ENCODE data around the gene FAM228B.

The FAM228B gene

DNA sequence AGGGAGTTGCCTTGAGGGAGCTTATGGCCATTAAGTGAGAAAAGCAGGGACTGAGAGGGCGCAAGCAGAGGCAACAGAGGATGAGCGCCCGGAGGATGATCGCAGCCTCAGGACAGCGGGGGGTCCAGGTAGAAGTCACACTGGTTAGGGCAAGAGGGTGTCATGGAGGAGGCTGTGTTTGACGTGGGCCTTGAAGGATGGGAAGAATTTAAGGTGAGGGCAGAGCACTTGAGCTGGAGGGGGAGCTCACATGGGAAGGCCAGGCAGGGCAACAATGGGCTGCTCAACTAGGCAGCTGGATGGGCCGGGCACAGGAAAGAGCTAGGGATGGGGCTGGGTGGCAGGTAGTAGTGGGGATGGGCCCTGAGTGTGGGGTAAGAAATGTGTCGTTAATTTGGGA lies 83.4 kb downstream of the FAM228B start:
- no peak for DNase-seq

DNA sequence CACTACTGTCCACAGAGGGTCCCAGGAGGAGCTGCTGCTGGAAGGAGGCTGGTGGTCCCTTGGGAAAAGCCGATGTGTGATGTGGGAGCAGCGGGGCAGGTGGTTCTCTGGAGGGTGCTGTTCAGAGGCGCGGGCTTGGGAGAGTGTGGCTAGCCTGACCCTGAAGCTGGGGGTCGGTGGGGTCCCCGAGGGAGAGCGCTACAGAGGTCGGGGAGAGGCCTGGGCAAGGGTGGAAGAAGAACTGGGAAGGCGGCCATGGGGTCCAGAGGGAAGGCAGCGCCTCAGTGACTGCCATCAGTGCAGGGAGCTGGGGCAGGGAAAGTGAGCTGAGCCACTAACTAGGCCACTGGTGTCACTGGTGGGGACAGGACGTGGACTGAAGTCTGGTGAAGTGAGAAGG lies 84.1 kb downstream of the FAM228B start:
- DNase-seq: no peak

DNA sequence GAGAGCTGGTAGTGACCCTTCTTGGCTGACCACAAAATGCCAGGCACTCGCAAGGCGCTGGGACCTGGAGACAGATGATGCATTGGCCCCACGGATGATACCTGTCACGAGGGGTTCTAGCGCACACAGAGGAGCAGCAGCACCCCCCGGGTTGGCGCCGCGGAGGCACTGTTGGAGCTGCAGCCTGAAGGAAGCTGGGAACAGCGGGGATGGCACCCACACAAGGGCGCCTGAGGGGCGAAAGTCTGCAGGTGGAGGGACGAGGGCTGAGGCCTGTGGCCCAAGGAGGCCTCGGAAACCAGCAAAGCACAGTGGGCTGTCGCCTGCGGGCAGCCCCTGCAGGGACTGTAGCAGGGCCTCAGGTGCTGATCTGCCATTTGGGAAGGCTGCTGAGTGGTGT lies 85.2 kb downstream of the FAM228B start:
- no peak for DNase-seq

DNA sequence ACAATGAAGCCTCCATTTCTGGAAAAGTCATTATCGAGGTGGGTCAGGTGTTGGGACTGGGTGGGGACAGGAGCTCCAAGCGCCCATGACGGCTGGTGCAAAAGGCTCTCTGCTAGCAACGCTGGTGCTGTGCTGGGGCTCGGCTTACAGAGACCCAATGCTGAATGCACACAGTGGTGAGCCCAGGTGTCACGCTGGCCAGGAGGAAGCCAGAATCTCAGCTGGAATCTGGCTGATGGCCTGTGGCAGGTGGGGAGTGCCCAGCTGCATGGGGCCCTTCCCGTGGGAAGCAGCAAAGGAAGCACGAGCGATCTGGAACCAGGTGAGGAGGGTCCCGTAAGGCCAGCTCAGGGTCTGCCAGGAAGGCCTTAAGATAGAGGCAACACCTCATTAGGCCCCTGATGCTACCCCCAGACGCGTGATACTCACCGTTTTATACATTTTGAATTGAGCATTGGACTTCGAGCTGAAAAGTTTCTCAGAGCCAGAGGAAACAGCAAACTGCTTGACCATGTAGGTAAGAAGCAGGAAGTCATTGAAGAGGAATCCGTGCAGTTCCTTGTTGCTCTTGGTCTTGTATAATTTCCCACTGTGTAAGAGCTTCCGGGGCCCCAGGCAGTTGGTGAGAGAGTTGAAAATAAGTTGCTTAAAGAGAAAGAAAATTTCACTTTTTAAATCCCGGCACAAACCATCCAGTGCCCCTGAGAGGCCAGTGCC lies 86.3 kb downstream of the FAM228B start:
- DNase-seq: no peak

DNA sequence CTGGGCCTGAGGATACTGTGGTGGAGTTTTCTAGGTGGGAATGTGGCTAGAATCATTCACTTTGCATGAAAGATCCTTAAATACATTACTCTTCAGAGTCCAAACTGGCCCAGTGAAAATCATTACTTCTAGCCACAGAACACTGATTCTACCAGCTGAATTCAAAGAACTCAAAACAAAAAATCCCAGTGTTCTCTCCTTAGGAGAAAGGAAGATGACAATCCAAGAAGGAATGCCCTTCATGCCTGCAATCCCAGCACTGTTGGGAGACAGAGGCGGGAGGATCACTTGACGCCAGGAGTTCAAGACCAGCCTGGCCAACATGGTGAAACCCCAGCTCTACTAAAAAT lies 86.8 kb downstream of the FAM228B start:
- no peak for DNase-seq

DNA sequence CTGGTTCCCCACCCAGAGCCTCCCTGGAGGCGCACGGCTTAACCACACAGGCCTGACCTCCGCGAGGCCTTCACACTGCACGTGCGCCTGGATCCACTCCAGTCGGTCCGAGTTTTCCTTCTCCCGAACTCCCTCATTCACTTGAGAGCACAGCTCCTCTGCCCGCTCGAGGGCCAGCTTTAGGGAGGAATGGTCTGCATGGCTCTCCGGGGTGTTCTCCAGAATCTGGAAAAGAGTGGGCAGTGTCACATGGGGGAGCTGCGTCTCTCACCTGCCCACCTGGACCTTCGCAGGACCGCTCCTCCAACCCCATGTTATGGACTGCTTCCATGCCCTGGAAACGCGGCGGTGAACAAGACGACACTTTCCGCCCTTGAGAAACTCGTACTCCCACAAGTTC lies 87.5 kb downstream of the FAM228B start:
- DNase-seq: no peak

DNA sequence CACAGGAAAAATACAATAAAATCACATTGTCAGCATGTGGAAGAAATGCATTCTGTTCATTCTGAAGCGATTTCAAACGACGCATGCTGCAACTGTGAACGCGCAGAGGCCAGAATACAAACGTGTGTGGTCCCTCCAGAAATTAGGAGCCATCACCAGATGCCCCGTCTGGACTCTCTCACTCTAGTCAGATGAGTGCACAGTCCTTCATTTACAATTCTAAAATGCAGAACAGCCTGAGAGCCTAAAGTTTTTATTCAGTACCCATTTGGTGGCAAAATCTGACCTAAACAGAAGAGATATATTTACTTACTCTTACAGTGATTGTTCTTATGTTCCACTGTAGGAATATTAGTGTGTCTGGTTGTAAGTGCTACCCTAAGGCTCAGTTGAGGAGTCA lies 88.1 kb downstream of the FAM228B start:
- no peak for DNase-seq

DNA sequence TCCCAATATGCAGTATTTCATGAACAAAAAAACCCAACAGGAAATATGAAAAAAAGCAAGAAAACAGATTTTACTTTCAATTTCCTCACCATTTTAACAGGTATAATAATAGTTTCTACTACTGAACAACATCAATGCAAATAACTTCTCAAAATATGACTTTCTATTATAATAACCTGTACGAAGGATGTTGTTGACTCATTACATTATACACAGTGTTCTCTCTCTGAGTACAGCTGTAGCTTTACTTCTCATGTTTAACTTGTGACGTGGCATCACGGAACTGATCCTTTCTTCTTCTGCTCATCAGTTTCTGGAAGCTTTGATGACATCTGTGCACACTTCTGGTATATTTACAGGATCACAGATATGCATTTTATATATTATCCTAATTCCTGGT lies 91.6 kb downstream of the FAM228B start:
- DNase-seq: no peak

Data from HCEC 1CT (cell line).